Keratinocyte (primary cell): Measurements from ENCODE around the gene GALNT14.

Experiments used
- CTCF ChIP-seq, 3 experiments: IDR thresholded peaks in 1 of 3; conservative IDR thresholded peaks in 1 of 3; optimal IDR thresholded peaks in 1 of 3; 2 replicates in 2 of 3; 3 replicates in 1 of 3; pipeline versions ENCODE3 to v1.5.1; 2011; ENCODE audit warnings: low read length in 3 of 3, mild to moderate bottlenecking in 3 of 3, moderate library complexity in 2 of 3, control low read depth in 1 of 3, inconsistent platforms in 1 of 3; ENCODE audit not compliant: insufficient read depth in 2 of 3; ENCODE audit errors: extremely low read depth in 1 of 3
- EZH2 ChIP-seq: IDR thresholded peaks from one replicate; pipeline ENCODE4 v1.6.1; 2012; ENCODE audit warnings: inconsistent platforms, mild to moderate bottlenecking, low read length, moderate library complexity

- TF ChIP-seq CTCF (optimal IDR thresholded peaks at IDR 0.05 in 1 of 3, IDR thresholded peaks at IDR 0.05 in 1 of 3, conservative IDR thresholded peaks at IDR 0.05 in 1 of 3; ENCODE audit: extremely low read depth in 1 of 3, insufficient read depth in 2 of 3, low read length in 3 of 3) (no peak), EZH2 (no peak)
Measured at GRCh38 chr2:31108561-31109286, 29.5 kb downstream of the GALNT14 start.
